ENCODE data around the gene RNF220. TPM values are rescaled to one million over a fixed set of nuclear protein-coding genes. Genes with fewer than 3 reads are reported as not detected.
A peak's percentile ranks its signal among the peaks of the same experiment; 100 is the strongest.

Gene RNF220
- polyA plus RNA-seq, 1 of the 3 experiments (the other 2 are of a cell fraction): 83.7 TPM

DNA sequence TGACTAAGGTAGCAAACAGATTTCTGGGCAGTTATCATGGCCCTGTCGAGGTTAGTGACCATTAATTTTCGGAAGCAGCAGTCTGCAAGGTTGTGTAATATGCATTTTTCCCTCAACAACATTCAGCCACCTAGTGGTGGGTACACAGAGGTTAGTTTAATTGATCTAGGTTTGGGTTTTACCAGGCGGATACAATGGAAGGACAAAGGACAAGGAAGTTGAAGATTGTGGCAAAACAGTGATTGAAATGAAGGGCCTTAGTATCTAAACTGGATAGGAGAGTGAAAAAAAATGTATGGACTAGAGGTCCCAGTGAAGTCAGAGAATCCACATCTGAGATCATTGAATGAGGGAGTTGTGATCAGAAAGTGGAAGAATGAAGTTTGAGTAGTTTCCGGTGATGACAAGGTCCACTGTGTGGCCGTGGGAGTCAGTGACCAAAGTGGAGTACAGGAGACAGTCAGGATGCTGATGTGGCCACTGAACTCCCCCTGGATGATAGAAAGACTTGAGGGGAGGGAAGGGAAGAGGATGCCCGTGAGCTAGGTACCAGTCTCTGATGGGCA is 272.2 kb downstream of the RNF220 start (continued):
- TF ChIP-seq, protein P1, sequence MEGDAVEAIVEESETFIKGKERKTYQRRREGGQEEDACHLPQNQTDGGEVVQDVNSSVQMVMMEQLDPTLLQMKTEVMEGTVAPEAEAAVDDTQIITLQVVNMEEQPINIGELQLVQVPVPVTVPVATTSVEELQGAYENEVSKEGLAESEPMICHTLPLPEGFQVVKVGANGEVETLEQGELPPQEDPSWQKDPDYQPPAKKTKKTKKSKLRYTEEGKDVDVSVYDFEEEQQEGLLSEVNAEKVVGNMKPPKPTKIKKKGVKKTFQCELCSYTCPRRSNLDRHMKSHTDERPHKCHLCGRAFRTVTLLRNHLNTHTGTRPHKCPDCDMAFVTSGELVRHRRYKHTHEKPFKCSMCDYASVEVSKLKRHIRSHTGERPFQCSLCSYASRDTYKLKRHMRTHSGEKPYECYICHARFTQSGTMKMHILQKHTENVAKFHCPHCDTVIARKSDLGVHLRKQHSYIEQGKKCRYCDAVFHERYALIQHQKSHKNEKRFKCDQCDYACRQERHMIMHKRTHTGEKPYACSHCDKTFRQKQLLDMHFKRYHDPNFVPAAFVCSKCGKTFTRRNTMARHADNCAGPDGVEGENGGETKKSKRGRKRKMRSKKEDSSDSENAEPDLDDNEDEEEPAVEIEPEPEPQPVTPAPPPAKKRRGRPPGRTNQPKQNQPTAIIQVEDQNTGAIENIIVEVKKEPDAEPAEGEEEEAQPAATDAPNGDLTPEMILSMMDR (IDR thresholded peaks at IDR 0.05): peak; percentile 60
- no peak for TF ChIP-seq EZH2phosphoT487 (IDR thresholded peaks at IDR 0.05; ENCODE audit: borderline replicate concordance, low read depth)
- no peak for TF ChIP-seq GABPA (IDR thresholded peaks at IDR 0.05; ENCODE audit: low read depth)
- TF ChIP-seq SIN3A (IDR thresholded peaks at IDR 0.05; ENCODE audit: borderline replicate concordance, low read depth, low read length): no peak
- TF ChIP-seq, protein P2, sequence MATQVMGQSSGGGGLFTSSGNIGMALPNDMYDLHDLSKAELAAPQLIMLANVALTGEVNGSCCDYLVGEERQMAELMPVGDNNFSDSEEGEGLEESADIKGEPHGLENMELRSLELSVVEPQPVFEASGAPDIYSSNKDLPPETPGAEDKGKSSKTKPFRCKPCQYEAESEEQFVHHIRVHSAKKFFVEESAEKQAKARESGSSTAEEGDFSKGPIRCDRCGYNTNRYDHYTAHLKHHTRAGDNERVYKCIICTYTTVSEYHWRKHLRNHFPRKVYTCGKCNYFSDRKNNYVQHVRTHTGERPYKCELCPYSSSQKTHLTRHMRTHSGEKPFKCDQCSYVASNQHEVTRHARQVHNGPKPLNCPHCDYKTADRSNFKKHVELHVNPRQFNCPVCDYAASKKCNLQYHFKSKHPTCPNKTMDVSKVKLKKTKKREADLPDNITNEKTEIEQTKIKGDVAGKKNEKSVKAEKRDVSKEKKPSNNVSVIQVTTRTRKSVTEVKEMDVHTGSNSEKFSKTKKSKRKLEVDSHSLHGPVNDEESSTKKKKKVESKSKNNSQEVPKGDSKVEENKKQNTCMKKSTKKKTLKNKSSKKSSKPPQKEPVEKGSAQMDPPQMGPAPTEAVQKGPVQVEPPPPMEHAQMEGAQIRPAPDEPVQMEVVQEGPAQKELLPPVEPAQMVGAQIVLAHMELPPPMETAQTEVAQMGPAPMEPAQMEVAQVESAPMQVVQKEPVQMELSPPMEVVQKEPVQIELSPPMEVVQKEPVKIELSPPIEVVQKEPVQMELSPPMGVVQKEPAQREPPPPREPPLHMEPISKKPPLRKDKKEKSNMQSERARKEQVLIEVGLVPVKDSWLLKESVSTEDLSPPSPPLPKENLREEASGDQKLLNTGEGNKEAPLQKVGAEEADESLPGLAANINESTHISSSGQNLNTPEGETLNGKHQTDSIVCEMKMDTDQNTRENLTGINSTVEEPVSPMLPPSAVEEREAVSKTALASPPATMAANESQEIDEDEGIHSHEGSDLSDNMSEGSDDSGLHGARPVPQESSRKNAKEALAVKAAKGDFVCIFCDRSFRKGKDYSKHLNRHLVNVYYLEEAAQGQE (IDR thresholded peaks at IDR 0.05; ENCODE audit: low read depth, low read length): no peak
- no peak for TF ChIP-seq TAF1 (IDR thresholded peaks at IDR 0.05; ENCODE audit: borderline replicate concordance, low read depth, low read length)
- no peak for TF ChIP-seq RCOR1 (IDR thresholded peaks at IDR 0.05; ENCODE audit: low read length)

DNA sequence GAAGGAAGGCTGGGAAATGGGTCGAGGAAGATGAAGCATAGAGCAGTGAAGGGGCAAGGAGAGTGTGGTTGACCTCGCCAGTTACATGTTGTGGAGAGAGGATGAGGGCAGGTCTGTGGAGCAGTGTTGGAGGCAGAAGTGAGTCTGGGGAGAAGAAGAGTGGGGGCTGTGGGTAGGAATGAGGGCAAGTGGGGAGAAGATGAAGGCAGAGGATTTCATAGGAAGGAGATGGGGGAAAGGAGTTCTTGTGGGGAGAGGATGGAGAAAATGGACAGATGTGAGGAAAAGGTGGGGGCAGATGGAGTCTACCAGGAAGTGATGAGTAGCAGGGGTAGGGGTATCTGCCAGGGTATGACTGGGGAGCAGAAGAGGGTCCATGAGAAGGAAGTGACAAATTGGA is 273.1 kb downstream of the RNF220 start:
- no peaks in the 10 kb centered on the region for H3K27me3 ChIP-seq (ENCODE audit: insufficient read depth)
- H3K9me2 ChIP-seq: no peaks in the 10 kb centered on the region
- peaks cover 4 to 14% of the 10 kb centered on the region in 2 experiments; a peak in 1 of 4 replicates for H3K4me1 ChIP-seq (ENCODE audit: control insufficient read depth in 1 of 2, insufficient read depth in 2 of 2, low read depth in 1 of 2, low read length in 1 of 2)
- H3K9me3 ChIP-seq: no peaks in the 10 kb centered on the region
- POLR2A ChIA-PET: interaction anchor here (0.5 kb wide), 1 partner anchor 69 kb away, joined by 3 read pairs; no protein-coding TSS in a partner anchor
- 74% methylated on average over 2 of the region's 2 CpGs for WGBS (ENCODE audit: low lambda C conversion rate)
- H2AFZ ChIP-seq (ENCODE audit: low read depth): no peak overlapping the region
- H3F3A ChIP-seq (replicated peaks; ENCODE audit: insufficient read depth): no peaks in the 10 kb centered on the region
- no peaks in the 10 kb centered on the region for H4K20me1 ChIP-seq (ENCODE audit: insufficient read depth)
- DNase-seq: no peak
- CTCF ChIA-PET: interaction anchor here (0.7 to 1.3 kb wide), 4 partner anchors 18 to 51 kb away, joined by 3 to 5 read pairs (median 4); no protein-coding TSS in a partner anchor
- no peak overlapping the region for H3K4me2 ChIP-seq
- no peak overlapping the region for H3K4me3 ChIP-seq (ENCODE audit: low read depth in 2 of 2, low read length in 1 of 2)
- no peak overlapping the region for H3K27ac ChIP-seq (ENCODE audit: low read depth in 2 of 2, low read length in 1 of 2)
- no peaks in the 10 kb centered on the region for H3K36me3 ChIP-seq (replicated peaks in 1 of 2; ENCODE audit: control insufficient read depth in 1 of 2, insufficient read depth in 2 of 2, low read length in 1 of 2)
- peaks cover 6% of the 10 kb centered on the region; the same call in 1 of the 2 replicates for H3K79me2 ChIP-seq (ENCODE audit: insufficient read depth)
- no peak overlapping the region for H3K9ac ChIP-seq
- TF ChIP-seq FOSL2 (IDR thresholded peaks at IDR 0.05; ENCODE audit: borderline replicate concordance, low read depth) (no peak), GABPA (IDR thresholded peaks at IDR 0.05; ENCODE audit: low read depth) (no peak), TAF1 (IDR thresholded peaks at IDR 0.05; ENCODE audit: borderline replicate concordance, low read depth, low read length) (no peak), GATA2 (CRISPR knock-in tag; IDR thresholded peaks at IDR 0.05) (no peak), NFIC (IDR thresholded peaks at IDR 0.05; ENCODE audit: borderline replicate concordance) (no peak), RAD21 (IDR thresholded peaks at IDR 0.05; ENCODE audit: low read length) (no peak)
- TF ChIP-seq, protein P2 (IDR thresholded peaks at IDR 0.05; ENCODE audit: low read depth, low read length): no peak
- TF ChIP-seq, protein P3, sequence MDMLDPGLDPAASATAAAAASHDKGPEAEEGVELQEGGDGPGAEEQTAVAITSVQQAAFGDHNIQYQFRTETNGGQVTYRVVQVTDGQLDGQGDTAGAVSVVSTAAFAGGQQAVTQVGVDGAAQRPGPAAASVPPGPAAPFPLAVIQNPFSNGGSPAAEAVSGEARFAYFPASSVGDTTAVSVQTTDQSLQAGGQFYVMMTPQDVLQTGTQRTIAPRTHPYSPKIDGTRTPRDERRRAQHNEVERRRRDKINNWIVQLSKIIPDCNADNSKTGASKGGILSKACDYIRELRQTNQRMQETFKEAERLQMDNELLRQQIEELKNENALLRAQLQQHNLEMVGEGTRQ (IDR thresholded peaks at IDR 0.05; ENCODE audit: borderline replicate concordance, low read depth, low read length): no peak
- TF ChIP-seq, protein P4, sequence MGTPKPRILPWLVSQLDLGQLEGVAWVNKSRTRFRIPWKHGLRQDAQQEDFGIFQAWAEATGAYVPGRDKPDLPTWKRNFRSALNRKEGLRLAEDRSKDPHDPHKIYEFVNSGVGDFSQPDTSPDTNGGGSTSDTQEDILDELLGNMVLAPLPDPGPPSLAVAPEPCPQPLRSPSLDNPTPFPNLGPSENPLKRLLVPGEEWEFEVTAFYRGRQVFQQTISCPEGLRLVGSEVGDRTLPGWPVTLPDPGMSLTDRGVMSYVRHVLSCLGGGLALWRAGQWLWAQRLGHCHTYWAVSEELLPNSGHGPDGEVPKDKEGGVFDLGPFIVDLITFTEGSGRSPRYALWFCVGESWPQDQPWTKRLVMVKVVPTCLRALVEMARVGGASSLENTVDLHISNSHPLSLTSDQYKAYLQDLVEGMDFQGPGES (IDR thresholded peaks at IDR 0.05; ENCODE audit: low read depth, low read length): no peak
- TF ChIP-seq, protein P1 (IDR thresholded peaks at IDR 0.05): no peak

All from SK-N-SH (cell line).